H9 (cell line): Measurements from ENCODE around the gene ACOT13. TPM values are rescaled to one million over a fixed set of nuclear protein-coding genes. Genes with fewer than 3 reads are reported as not detected.

Experiments used
- DNase-seq: peaks from one replicate; pipeline ENCODE4 v3.0.0-alpha.2; 2017
- H2AFZ ChIP-seq: one replicate; pipeline ENCODE4 v1.6.1; 2013; ENCODE audit warnings: mild to moderate bottlenecking, low read length, control low read depth, moderate library complexity
- H2AK5ac ChIP-seq: 2 replicates; pipeline ENCODE4 v1.6.1; 2013; ENCODE audit warnings: low read length, control low read depth, mixed read lengths; ENCODE audit not compliant: insufficient read length
- H2BK120ac ChIP-seq: one replicate; pipeline ENCODE4 v1.6.1; 2013; ENCODE audit warnings: low read depth, mild to moderate bottlenecking, low read length, control low read depth, inconsistent platforms; ENCODE audit not compliant: poor library complexity, severe bottlenecking
- H2BK12ac ChIP-seq: 2 replicates; pipeline ENCODE4 v1.6.1; 2013; ENCODE audit warnings: low read length, control low read depth, mixed read lengths, low read depth; ENCODE audit not compliant: insufficient read length
- H2BK15ac ChIP-seq: 2 replicates; pipeline ENCODE4 v1.6.1; 2013; ENCODE audit warnings: low read depth, low read length, control low read depth
- H2BK20ac ChIP-seq: one replicate; pipeline ENCODE4 v1.6.1; 2013; ENCODE audit warnings: low read depth, mild to moderate bottlenecking, low read length, control low read depth, inconsistent platforms; ENCODE audit not compliant: poor library complexity, severe bottlenecking
- H2BK5ac ChIP-seq: 2 replicates; pipeline ENCODE4 v1.6.1; 2013; ENCODE audit warnings: low read length, control low read depth, mixed read lengths; ENCODE audit not compliant: insufficient read length
- H3K14ac ChIP-seq: 2 replicates; pipeline ENCODE4 v1.6.1; 2013; ENCODE audit warnings: low read length, control low read depth; ENCODE audit not compliant: insufficient read depth
- H3K18ac ChIP-seq: 2 replicates; pipeline ENCODE4 v1.6.1; 2013; ENCODE audit warnings: low read depth, mild to moderate bottlenecking, mixed read lengths, low read length, control low read depth; ENCODE audit not compliant: insufficient read length
- H3K23ac ChIP-seq: 2 replicates; pipeline ENCODE4 v1.6.1; 2013; ENCODE audit warnings: low read length, control low read depth, mixed read lengths, low read depth; ENCODE audit not compliant: insufficient read length
- H3K23me2 ChIP-seq: 2 replicates; pipeline ENCODE4 v1.6.1; 2013; ENCODE audit warnings: low read depth, mild to moderate bottlenecking, mixed read lengths, low read length, control low read depth; ENCODE audit not compliant: insufficient read length, poor library complexity, severe bottlenecking
- H3K27ac ChIP-seq: 2 replicates; pipeline ENCODE4 v1.5.1; 2013; ENCODE audit warnings: low read length, control low read depth, mixed read lengths, low read depth; ENCODE audit not compliant: insufficient read length
- H3K27me3 ChIP-seq: 2 replicates; pipeline ENCODE4 v1.6.1; 2013; ENCODE audit warnings: low read length, control low read depth, inconsistent platforms; ENCODE audit not compliant: insufficient read depth
- H3K4ac ChIP-seq: 2 replicates; pipeline ENCODE4 v1.6.1; 2013; ENCODE audit warnings: low read depth, mild to moderate bottlenecking, control low read depth, inconsistent platforms, low read length, moderate library complexity
- H3K4me1 ChIP-seq: 2 replicates; pipeline ENCODE4 v1.6.1; 2013; ENCODE audit warnings: low read length, control low read depth, inconsistent platforms; ENCODE audit not compliant: insufficient read depth
- H3K4me2 ChIP-seq: 2 replicates; pipeline ENCODE4 v1.6.1; 2013; ENCODE audit warnings: low read length, control low read depth, mixed read lengths; ENCODE audit not compliant: insufficient read length, insufficient read depth
- H3K56ac ChIP-seq: 2 replicates; pipeline ENCODE4 v1.6.1; 2013; ENCODE audit warnings: low read depth, mild to moderate bottlenecking, mixed read lengths, low read length, control low read depth; ENCODE audit not compliant: insufficient read length
- H3K79me1 ChIP-seq: 2 replicates; pipeline ENCODE4 v1.6.1; 2013; ENCODE audit warnings: low read depth, mild to moderate bottlenecking, moderate library complexity, low read length, control low read depth, inconsistent platforms; ENCODE audit not compliant: insufficient read depth, poor library complexity, severe bottlenecking
- H3K79me2 ChIP-seq: 2 replicates; pipeline ENCODE4 v1.6.1; 2013; ENCODE audit warnings: low read length, control low read depth, inconsistent platforms; ENCODE audit not compliant: insufficient read depth
- H3K9ac ChIP-seq: 2 replicates; pipeline ENCODE4 v1.6.1; 2013; ENCODE audit warnings: low read length, control low read depth, mixed read lengths; ENCODE audit not compliant: insufficient read length; ENCODE audit errors: extremely low read depth
- H3K9me3 ChIP-seq: one replicate; pipeline ENCODE4 v1.6.1; 2013; ENCODE audit warnings: low read depth, low read length, inconsistent platforms; ENCODE audit not compliant: control insufficient read depth
- H3T11ph ChIP-seq: one replicate; pipeline ENCODE4 v1.6.1; 2013; ENCODE audit warnings: mild to moderate bottlenecking, low read length, control low read depth, inconsistent platforms
- H4K20me1 ChIP-seq: one replicate; pipeline ENCODE4 v1.6.1; 2013; ENCODE audit not compliant: control insufficient read depth, insufficient read length, insufficient read depth
- H4K5ac ChIP-seq: 2 replicates; pipeline ENCODE4 v1.6.1; 2013; ENCODE audit warnings: low read depth, mild to moderate bottlenecking, mixed read lengths, low read length, control low read depth; ENCODE audit not compliant: insufficient read length
- H4K8ac ChIP-seq: replicated peaks from 2 replicates; pipeline ENCODE4 v1.6.1; 2013; ENCODE audit warnings: low read length, control low read depth, mixed read lengths, low read depth; ENCODE audit not compliant: insufficient read length
- H4K91ac ChIP-seq: 2 replicates; pipeline ENCODE4 v1.6.1; 2013; ENCODE audit warnings: low read depth, mild to moderate bottlenecking, moderate library complexity, mixed read lengths, low read length, control low read depth; ENCODE audit not compliant: insufficient read length
- H3K27ac Mint-ChIP-seq, 3 experiments: 2 replicates in 2 of 3; 3 replicates in 1 of 3; pipeline ENCODE4 v1.8.0; 2020 to 2021; ENCODE audit warnings: mixed read lengths in 3 of 3, mild to moderate bottlenecking in 1 of 3, moderate library complexity in 1 of 3
- H3K27me3 Mint-ChIP-seq: 2 replicates; pipeline ENCODE4 v1.8.0; 2021; ENCODE audit warnings: low read depth, mild to moderate bottlenecking, moderate library complexity, mixed read lengths
- H3K36me3 Mint-ChIP-seq, 3 experiments: 2 replicates in 2 of 3; 3 replicates in 1 of 3; pipeline ENCODE4 v1.8.0; 2020 to 2021; ENCODE audit warnings: low read depth in 3 of 3, mixed read lengths in 3 of 3; ENCODE audit not compliant: insufficient read depth in 1 of 3
- H3K4me1 Mint-ChIP-seq, 2 experiments: 2 replicates each; pipeline ENCODE4 v1.8.0; 2020; ENCODE audit warnings: mixed read lengths in 2 of 2
- H3K4me3 Mint-ChIP-seq, 2 experiments: 2 replicates in 1 of 2; 3 replicates in 1 of 2; pipeline ENCODE4 v1.8.0; 2020 to 2021; ENCODE audit warnings: mild to moderate bottlenecking in 2 of 2, mixed read lengths in 2 of 2, moderate library complexity in 1 of 2
- H3K9me3 Mint-ChIP-seq, 2 experiments: 2 replicates in 1 of 2; 3 replicates in 1 of 2; pipeline ENCODE4 v1.8.0; 2020; ENCODE audit warnings: mild to moderate bottlenecking in 2 of 2, mixed read lengths in 2 of 2, moderate library complexity in 1 of 2
- whole genome bisulfite sequencing: extraction: QIAGEN DNeasy Blood & Tissue Kit; methylation state at CpG from one replicate; pipeline ENCODE4 v1.1.7; 2013; ENCODE audit warnings: missing lambda C conversion rate, low lambda C conversion rate, mixed read lengths; ENCODE audit not compliant: insufficient read length; ENCODE audit errors: extremely low coverage; 5-methylcytosine and 5-hydroxymethylcytosine counted together
- total RNA-seq: library from RNA; stranded (reverse); gene quantifications from 2 replicates; pipeline ENCODE4 v1.2.1, GENCODE V29; 2021
- TF ChIP-seq, protein P1 (sequence below): fragments of 200-600 bp; sonication (generic); conservative IDR thresholded peaks from 3 replicates; pipeline ENCODE4 v1.8.0; 2021; ENCODE audit warnings: antibody characterized with exemption, mild to moderate bottlenecking

The ACOT13 gene
- total RNA-seq, 1 experiment from 2014 or later = 38.0 TPM

DNA sequence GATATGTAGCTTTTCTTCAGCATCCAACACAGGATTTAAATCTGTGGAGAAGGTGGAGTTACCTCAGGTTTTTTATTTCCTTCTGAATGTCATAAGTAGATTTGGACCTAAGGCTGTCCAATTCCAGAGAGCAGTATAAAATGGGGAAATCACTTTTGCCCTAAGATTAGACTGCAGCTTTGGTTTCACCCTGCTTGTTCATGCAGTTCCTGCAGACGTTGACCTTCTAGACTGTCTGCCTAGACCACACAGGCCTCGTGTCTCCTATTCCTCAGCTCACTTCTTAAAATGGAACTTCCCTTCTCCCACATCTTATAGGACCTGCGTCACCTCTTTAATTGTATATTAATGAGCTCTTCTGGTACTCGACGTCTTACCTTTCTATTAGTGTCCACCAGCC lies 78.0 kb downstream of the ACOT13 start:
- no peak overlapping the region for H2BK12ac ChIP-seq
- no peaks in the 10 kb centered on the region for H3K79me2 ChIP-seq
- H3K23ac ChIP-seq = no peak overlapping the region
- no peaks in the 10 kb centered on the region for H3K9me3 ChIP-seq
- no CpG with 5 or more reads among the region's 5 CpGs for WGBS
- H3K9ac ChIP-seq = no peak overlapping the region
- H3K4me1 ChIP-seq = no peaks in the 10 kb centered on the region
- no peak overlapping the region for H3K18ac ChIP-seq
- no peak overlapping the region for H3T11ph ChIP-seq
- H2BK120ac ChIP-seq = no peak overlapping the region
- H3K27me3 Mint-ChIP-seq = no peaks in the 10 kb centered on the region; the same call in 1 of the 2 replicates
- no peak overlapping the region for H3K14ac ChIP-seq
- H3K4ac ChIP-seq = no peak overlapping the region
- no peak overlapping the region for H4K5ac ChIP-seq
- no peak overlapping the region for H2BK20ac ChIP-seq
- no peaks in the 10 kb centered on the region for H3K79me1 ChIP-seq
- no peak overlapping the region for H3K27ac ChIP-seq
- H4K91ac ChIP-seq = no peak overlapping the region
- H3K23me2 ChIP-seq = no peaks in the 10 kb centered on the region
- H3K27me3 ChIP-seq = no peaks in the 10 kb centered on the region
- no peak for DNase-seq
- no peak overlapping the region for H3K4me2 ChIP-seq
- H4K20me1 ChIP-seq = no peaks in the 10 kb centered on the region
- H2BK5ac ChIP-seq = no peak overlapping the region
- H3K36me3 Mint-ChIP-seq = no peaks in the 10 kb centered on the region
- no peak overlapping the region for H3K56ac ChIP-seq
- no peak overlapping the region for H2AFZ ChIP-seq
- H3K27ac Mint-ChIP-seq = no peak overlapping the region
- no peak overlapping the region for H2AK5ac ChIP-seq
- H3K4me3 Mint-ChIP-seq = no peak overlapping the region
- H4K8ac ChIP-seq = no peak overlapping the region
- H2BK15ac ChIP-seq = no peak overlapping the region
- H3K9me3 Mint-ChIP-seq = no peaks in the 10 kb centered on the region
- TF ChIP-seq, protein P1, sequence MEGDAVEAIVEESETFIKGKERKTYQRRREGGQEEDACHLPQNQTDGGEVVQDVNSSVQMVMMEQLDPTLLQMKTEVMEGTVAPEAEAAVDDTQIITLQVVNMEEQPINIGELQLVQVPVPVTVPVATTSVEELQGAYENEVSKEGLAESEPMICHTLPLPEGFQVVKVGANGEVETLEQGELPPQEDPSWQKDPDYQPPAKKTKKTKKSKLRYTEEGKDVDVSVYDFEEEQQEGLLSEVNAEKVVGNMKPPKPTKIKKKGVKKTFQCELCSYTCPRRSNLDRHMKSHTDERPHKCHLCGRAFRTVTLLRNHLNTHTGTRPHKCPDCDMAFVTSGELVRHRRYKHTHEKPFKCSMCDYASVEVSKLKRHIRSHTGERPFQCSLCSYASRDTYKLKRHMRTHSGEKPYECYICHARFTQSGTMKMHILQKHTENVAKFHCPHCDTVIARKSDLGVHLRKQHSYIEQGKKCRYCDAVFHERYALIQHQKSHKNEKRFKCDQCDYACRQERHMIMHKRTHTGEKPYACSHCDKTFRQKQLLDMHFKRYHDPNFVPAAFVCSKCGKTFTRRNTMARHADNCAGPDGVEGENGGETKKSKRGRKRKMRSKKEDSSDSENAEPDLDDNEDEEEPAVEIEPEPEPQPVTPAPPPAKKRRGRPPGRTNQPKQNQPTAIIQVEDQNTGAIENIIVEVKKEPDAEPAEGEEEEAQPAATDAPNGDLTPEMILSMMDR = no peak
- no peaks in the 10 kb centered on the region for H3K4me1 Mint-ChIP-seq
